ENCODE measurements around the gene NDUFAF5.

NDUFAF5 gene

DNA sequence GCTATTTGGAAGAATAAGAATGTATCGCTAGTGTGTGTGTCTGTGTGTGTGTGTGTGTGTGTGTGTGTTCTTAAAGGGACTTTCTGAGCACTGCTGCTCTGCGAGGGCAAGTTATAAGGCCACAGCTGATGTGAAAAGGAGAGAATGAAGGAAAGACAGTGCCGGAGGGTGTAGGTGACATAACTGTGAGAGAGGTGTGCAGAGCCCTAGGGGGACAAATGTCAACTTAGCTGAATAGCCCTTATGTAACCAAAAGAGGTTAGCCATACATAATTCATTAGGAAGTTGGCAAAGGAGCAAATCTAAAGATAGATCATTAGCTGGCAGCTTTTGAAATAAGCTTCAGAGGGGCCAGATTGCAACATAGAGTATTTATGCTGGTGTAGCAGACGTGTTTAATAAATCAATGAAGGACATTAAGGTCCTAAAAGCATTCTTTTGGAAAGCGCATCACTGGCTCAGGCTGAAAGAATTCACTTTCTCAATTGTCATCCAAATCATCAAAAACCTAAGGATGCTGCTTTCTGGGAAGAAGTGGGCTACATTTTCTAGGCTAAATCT lies 81.0 kb downstream of the NDUFAF5 start:
- in situ Hi-C loops (cut with HindIII; ENCODE audit: low sequenced_read_pairs): loop anchor here (5.0 kb wide), 1 partner anchor 96 kb away; no protein-coding TSS in a partner anchor
- no peak for TF ChIP-seq CTCF (IDR thresholded peaks at IDR 0.05; ENCODE audit: low read depth, low read length, missing control alignments)
- no peak for DNase-seq (ENCODE audit: low read depth)
- H3K4me3 ChIP-seq (ENCODE audit: low read depth, low read length): no peak overlapping the region

DNA sequence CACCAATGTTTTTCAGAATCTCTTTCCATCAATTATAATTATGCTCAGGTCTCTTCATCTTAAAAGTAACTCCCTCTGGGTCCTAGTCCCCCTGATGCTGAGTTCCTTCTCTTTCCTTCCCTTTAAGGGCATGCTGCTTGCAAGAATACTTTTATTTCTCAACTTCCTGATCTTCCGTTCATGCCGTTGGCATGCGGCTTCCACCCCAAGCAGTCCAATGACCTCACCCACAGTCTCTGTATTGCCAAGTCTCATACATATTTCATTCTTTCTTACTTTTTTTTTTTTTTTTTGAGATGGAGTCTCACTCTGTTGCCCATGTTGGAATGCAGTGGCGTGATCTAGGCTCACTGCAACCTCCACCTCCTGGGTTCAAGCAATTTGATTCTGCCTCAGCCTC lies 83.5 kb downstream of the NDUFAF5 start:
- TF ChIP-seq CTCF (IDR thresholded peaks at IDR 0.05; ENCODE audit: low read depth, low read length, missing control alignments): no peak
- no peak overlapping the region for H3K4me3 ChIP-seq (ENCODE audit: low read depth, low read length)
- DNase-seq (ENCODE audit: low read depth): no peak
- in situ Hi-C loops (cut with HindIII; ENCODE audit: low sequenced_read_pairs): loop anchor here (5.0 kb wide), 1 partner anchor 94 kb away; no protein-coding TSS in a partner anchor

DNA sequence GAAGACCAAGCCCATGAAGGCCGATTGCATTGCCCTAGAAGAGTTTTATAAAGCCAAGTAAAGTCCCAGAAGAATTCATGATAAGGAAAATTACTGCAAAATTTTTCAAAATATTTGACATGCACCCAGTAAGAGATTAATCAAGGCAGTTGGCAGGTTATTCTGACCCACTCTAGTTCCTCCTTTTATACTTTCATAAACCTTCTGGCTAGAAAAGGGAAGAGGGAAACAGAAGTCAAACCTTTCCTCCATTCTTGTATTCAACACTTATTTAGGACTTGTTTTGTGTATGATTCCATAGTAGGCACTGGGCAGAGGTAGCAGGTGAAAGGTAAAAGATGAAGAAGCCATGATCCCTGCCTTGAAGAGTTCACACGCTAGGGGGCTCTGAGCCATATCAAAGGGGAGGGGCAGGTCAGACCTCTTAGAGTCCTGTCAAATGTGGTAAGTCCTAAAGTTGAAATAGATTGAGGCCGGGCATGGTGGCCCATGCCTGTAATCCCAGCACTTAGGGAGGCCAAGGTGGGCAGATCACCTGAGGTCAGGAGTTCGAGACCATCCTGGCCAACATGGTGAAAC lies 85.4 kb downstream of the NDUFAF5 start:
- in situ Hi-C loops (cut with HindIII; ENCODE audit: low sequenced_read_pairs): no loop called here
- no peak for DNase-seq (ENCODE audit: low read depth)
- no peak overlapping the region for H3K4me3 ChIP-seq (ENCODE audit: low read depth, low read length)
- TF ChIP-seq CTCF (IDR thresholded peaks at IDR 0.05; ENCODE audit: low read depth, low read length, missing control alignments): no peak

Measured in astrocyte of the cerebellum (primary cell).